Kidney (tissue), 14 donors: ENCODE results near the gene MBD3L3. TPM values are rescaled to one million over a fixed set of nuclear protein-coding genes. Genes with fewer than 3 reads are reported as not detected.
A peak's percentile ranks its signal among the peaks of the same experiment; 100 is the strongest.

Experiments
- DNase-seq, 5 donors: peaks; one replicate each; pipeline ENCODE4 v3.0.0-alpha.2; 2013 to 2020
- FAIRE-seq: peaks from 2 replicates; lab custom pipeline; 2012; peaks lifted over from hg19 to GRCh38; lab: Jason Lieb, UNC
- H3K27ac ChIP-seq, 2 donors: one replicate each; pipeline ENCODE4 v1.7.0; 2013; ENCODE audit warnings: low read depth in 2 of 2, low read length in 2 of 2, inconsistent platforms in 1 of 2
- H3K27me3 ChIP-seq: one replicate; pipeline ENCODE4 v1.7.1; 2013; ENCODE audit warnings: low read length, inconsistent platforms; ENCODE audit not compliant: control insufficient read depth, insufficient read depth
- H3K36me3 ChIP-seq, 3 donors: one replicate each; pipeline versions ENCODE4 v1.7.0 to v1.7.1; 2013; ENCODE audit warnings: low read length in 3 of 3, control low read depth in 1 of 3, inconsistent platforms in 1 of 3; ENCODE audit not compliant: insufficient read depth in 3 of 3, control insufficient read depth in 2 of 3
- H3K4me1 ChIP-seq, 3 donors: one replicate each; pipeline versions ENCODE4 v1.7.0 to v1.7.1; 2013; ENCODE audit warnings: low read length in 3 of 3, inconsistent platforms in 1 of 3, low read depth in 1 of 3; ENCODE audit not compliant: control insufficient read depth in 2 of 3, insufficient read depth in 2 of 3
- H3K4me3 ChIP-seq, 3 donors: one replicate each; pipeline versions ENCODE4 v1.7.0 to v1.8.1; 2013; ENCODE audit warnings: low read length in 3 of 3, control low read depth in 1 of 3, inconsistent platforms in 1 of 3
- H3K9ac ChIP-seq, 3 donors: one replicate each; pipeline versions ENCODE4 v1.7.0 to v1.7.1; 2013; ENCODE audit warnings: low read length in 3 of 3, control low read depth in 1 of 3, inconsistent platforms in 1 of 3
- H3K9me3 ChIP-seq, 3 donors: one replicate each; pipeline versions ENCODE4 v1.7.0 to v1.7.1; 2013; ENCODE audit warnings: low read length in 3 of 3, control low read depth in 1 of 3, inconsistent platforms in 1 of 3; ENCODE audit not compliant: control insufficient read depth in 2 of 3, insufficient read depth in 1 of 3
- CTCF ChIP-seq: IDR thresholded peaks from 3 replicates; pipeline ENCODE4 v1.5.1; 2012; ENCODE audit warnings: mild to moderate bottlenecking, moderate library complexity, borderline replicate concordance; ENCODE audit not compliant: insufficient read depth; ENCODE audit errors: extremely low read depth
- intact Hi-C: fragments of 100-400 bp; cut with DNase I; formaldehyde crosslinking; loops from one replicate; pipeline ENCODE4 v1.11.1; 2022
- polyA plus RNA-seq: library from polyadenylated mRNA; stranded (reverse); fragments of 350-450 nt; fragmentation: Illumina TruSeq; extraction: RNeasy Lipid Tissue Mini Kit (QIAGEN cat#74804); gene quantifications from one replicate; pipeline ENCODE4 v1.2.3, GENCODE V29; 2014; ENCODE audit warnings: low read depth, low replicate concordance; ENCODE audit not compliant: insufficient read depth
- total RNA-seq: library from RNA; stranded (reverse); fragmentation: NEBNext Ultra II Directional; extraction: Animal tissue kit (Norgen Biotek cat#: 25700); gene quantifications from one replicate; pipeline ENCODE4 v1.2.1, GENCODE V29; 2021
- donor health status: control.
- donor health status: control.
- donor health status: control.
- donor health status: control.
- donor health status: control.
- donor health status: DM: yes; HTN: yes; CAD: no.
- donor health status: Normal renal cell carcinoma (clear cell type).

Gene MBD3L3
- total and polyA plus RNA-seq, 2 donors from 2014 or later: not detected

- no peak for DNase-seq
- FAIRE-seq: no peak
Measured at GRCh38 chr19:7078008-7078407, 19.5 kb upstream of the MBD3L3 start.

GRCh38 chr19:7076151-7076550 is 17.7 kb upstream of the MBD3L3 start:
- no peak for TF ChIP-seq CTCF
- intact Hi-C loops: no loop called here
- Histone ChIP-seq H3K36me3 (peaks cover 19 to 66% (median 64%) of the 10 kb centered on the region in 3 donors), H3K4me3 (no peak overlapping the region), H3K27me3 (no peaks in the 10 kb centered on the region), H3K9me3 (peaks cover 6 to 47% (median 26%) of the 10 kb centered on the region in 3 donors), H3K9ac (no peak overlapping the region), H3K27ac (no peak overlapping the region), H3K4me1 (no peaks in the 10 kb centered on the region)
- DNase-seq: no peak
- FAIRE-seq: no peak

More at GRCh38 chr19:7078008-7078407, 19.5 kb upstream of the MBD3L3 start:
- Histone ChIP-seq H3K27me3 (no peaks in the 10 kb centered on the region), H3K4me3 (no peak overlapping the region), H3K9ac (no peak overlapping the region), H3K36me3 (peaks cover 31 to 77% (median 75%) of the 10 kb centered on the region in 3 donors), H3K4me1 (no peaks in the 10 kb centered on the region), H3K27ac (no peak overlapping the region), H3K9me3 (peaks cover 10 to 65% (median 43%) of the 10 kb centered on the region in 3 donors)
- no peak for TF ChIP-seq CTCF
- intact Hi-C loops: no loop called here

DNA sequence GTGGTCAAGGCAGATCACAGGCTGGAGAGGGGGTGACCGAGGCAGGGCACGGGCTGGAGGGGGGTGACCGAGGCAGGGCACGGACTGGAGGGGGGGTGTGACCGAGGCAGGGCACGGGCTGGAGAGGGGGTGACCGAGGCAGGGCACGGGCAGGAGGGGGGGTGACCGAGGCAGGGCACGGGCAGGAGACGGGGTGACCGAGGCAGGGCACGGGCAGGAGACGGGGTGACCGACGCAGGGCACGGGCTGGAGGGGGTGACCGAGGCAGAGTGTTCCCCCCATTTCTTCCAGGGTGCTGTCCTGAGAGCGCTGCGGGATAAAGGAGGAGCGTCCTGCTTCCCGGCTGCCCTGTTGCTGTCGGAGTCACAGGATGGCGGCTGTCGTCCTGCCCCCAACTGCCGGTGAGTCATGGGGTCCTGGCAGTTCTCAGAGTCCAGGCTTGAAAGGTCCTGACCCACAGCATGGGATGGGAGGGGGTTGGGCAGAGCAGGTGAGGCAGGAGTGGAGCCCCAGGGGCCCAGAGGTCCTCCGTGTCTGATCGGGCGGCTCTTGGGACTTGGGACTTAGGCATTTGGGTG is 16.3 kb upstream of the MBD3L3 start:
- DNase-seq (peak in 1 of 5 donors; percentile 66), FAIRE-seq (no peak)
- H3K9ac ChIP-seq: no peak overlapping the region
- H3K4me3 ChIP-seq: no peak overlapping the region
- no peak overlapping the region for H3K27ac ChIP-seq
- peaks cover 12 to 54% (median 52%) of the 10 kb centered on the region in 3 donors for H3K36me3 ChIP-seq
- no peak for TF ChIP-seq CTCF
- H3K4me1 ChIP-seq: peaks cover 0 to 6% (median 0%) of the 10 kb centered on the region in 3 donors
- intact Hi-C loops: no loop called here
- peaks cover 2 to 34% (median 16%) of the 10 kb centered on the region in 3 donors for H3K9me3 ChIP-seq
- no peaks in the 10 kb centered on the region for H3K27me3 ChIP-seq

- no peak for DNase-seq
- Histone ChIP-seq H3K9ac (no peak overlapping the region), H3K4me3 (no peak overlapping the region), H3K27me3 (no peaks in the 10 kb centered on the region), H3K27ac (no peak overlapping the region), H3K4me1 (peaks cover 0 to 6% (median 0%) of the 10 kb centered on the region in 3 donors), H3K36me3 (peaks cover 5 to 37% (median 36%) of the 10 kb centered on the region in 3 donors), H3K9me3 (peaks cover 1 to 16% (median 2%) of the 10 kb centered on the region in 3 donors)
- FAIRE-seq: no peak
- no peak for TF ChIP-seq CTCF
- intact Hi-C loops: no loop called here
Measured at GRCh38 chr19:7072541-7072940, 14.1 kb upstream of the MBD3L3 start.
